Activated CD4-positive, alpha-beta T cell treated with anti-CD3 and anti-CD28 coated beads, Interleukin-2, amount 10 ng/mL, durations not matched to agents 7 days and 5 days (primary cell): ENCODE data around the gene SLC25A13. TPM values are rescaled to one million over a fixed set of nuclear protein-coding genes. Genes with fewer than 3 reads are reported as not detected.
"Not testable (repeated sequence)": the region's sequence is repeated elsewhere in the genome, so short reads cannot be mapped to it uniquely, and the experiment has no call there.

Experiments
- CTCF ChIA-PET: fragments of 350-600 bp; sonication (Branson Sonifier 250); formaldehyde crosslinking; loops from one replicate; lab custom pipeline; 2021; ENCODE audit warnings: antibody characterized with exemption; lab: Charles Lee
- POLR2A ChIA-PET: fragments of 350-600 bp; sonication (Branson Sonifier 250); formaldehyde crosslinking; loops from one replicate; lab custom pipeline; 2021; ENCODE audit warnings: antibody characterized with exemption; lab: Charles Lee
- DNase-seq: peaks from one replicate; pipeline ENCODE4 v3.0.0-alpha.2; 2020
- H3K27ac Mint-ChIP-seq: one replicate; pipeline ENCODE4 v1.8.0; 2021; ENCODE audit warnings: mild to moderate bottlenecking, moderate library complexity, mixed read lengths
- H3K27me3 Mint-ChIP-seq: one replicate; pipeline ENCODE4 v1.8.0; 2021; ENCODE audit warnings: mixed read lengths
- H3K36me3 Mint-ChIP-seq: one replicate; pipeline ENCODE4 v1.8.0; 2021; ENCODE audit warnings: low read depth, mixed read lengths
- H3K4me1 Mint-ChIP-seq: one replicate; pipeline ENCODE4 v1.8.0; 2021; ENCODE audit warnings: mixed read lengths
- H3K4me3 Mint-ChIP-seq: one replicate; pipeline ENCODE4 v1.8.0; 2021; ENCODE audit warnings: mild to moderate bottlenecking, moderate library complexity, mixed read lengths
- H3K9me3 Mint-ChIP-seq: one replicate; pipeline ENCODE4 v1.8.0; 2021; ENCODE audit warnings: mixed read lengths
- total RNA-seq, 2 experiments: library from RNA; stranded (reverse); gene quantifications; one replicate each; pipeline ENCODE4 v1.2.3, GENCODE V29; 2021

The SLC25A13 gene
- total RNA-seq, 2 experiments from 2014 or later = 7.4 to 8.8 TPM

GRCh38 chr7:96304573-96304972 is 17.3 kb downstream of the SLC25A13 start:
- Mint-ChIP-seq H3K36me3 (peaks cover 4% of the 10 kb centered on the region), H3K4me3 (no peak overlapping the region), H3K27ac (no peak overlapping the region), H3K4me1 (peaks cover 21% of the 10 kb centered on the region), H3K27me3 (no peaks in the 10 kb centered on the region), H3K9me3 (peaks cover 2% of the 10 kb centered on the region)
- no peak for DNase-seq
- ChIA-PET POLR2A (no interaction called here), CTCF (interaction anchor here (0.6 to 2.5 kb wide), 3 partner anchors 8 to 190 kb away, joined by 3 to 7 read pairs (median 3); no protein-coding TSS in a partner anchor)

GRCh38 chr7:96303686-96304443 is 18.0 kb downstream of the SLC25A13 start:
- Mint-ChIP-seq H3K27ac (no peak overlapping the region), H3K27me3 (no peaks in the 10 kb centered on the region), H3K9me3 (peaks cover 2% of the 10 kb centered on the region), H3K36me3 (peaks cover 4% of the 10 kb centered on the region), H3K4me1 (peaks cover 20% of the 10 kb centered on the region), H3K4me3 (no peak overlapping the region)
- DNase-seq = no peak
- ChIA-PET CTCF (interaction anchor here (2.5 kb wide), 1 partner anchor 9 kb away, joined by 7 read pairs; no protein-coding TSS in a partner anchor), POLR2A (no interaction called here)

GRCh38 chr7:96303105-96303685 is 18.7 kb downstream of the SLC25A13 start:
- peaks cover 2% of the 10 kb centered on the region for H3K9me3 Mint-ChIP-seq
- H3K4me3 Mint-ChIP-seq = no peak overlapping the region
- H3K4me1 Mint-ChIP-seq = peaks cover 18% of the 10 kb centered on the region
- ChIA-PET CTCF (interaction anchor here (2.5 kb wide), 1 partner anchor 9 kb away, joined by 7 read pairs; no protein-coding TSS in a partner anchor), POLR2A (no interaction called here)
- no peak overlapping the region for H3K27ac Mint-ChIP-seq
- peaks cover 2% of the 10 kb centered on the region for H3K36me3 Mint-ChIP-seq
- no peaks in the 10 kb centered on the region for H3K27me3 Mint-ChIP-seq
- DNase-seq = no peak

- peaks cover 2% of the 10 kb centered on the region for H3K9me3 Mint-ChIP-seq
- H3K36me3 Mint-ChIP-seq = no peaks in the 10 kb centered on the region
- H3K4me3 Mint-ChIP-seq = no peak overlapping the region
- DNase-seq = no peak
- ChIA-PET POLR2A (no interaction called here), CTCF (no interaction called here)
- H3K27me3 Mint-ChIP-seq = no peaks in the 10 kb centered on the region
- peaks cover 15% of the 10 kb centered on the region for H3K4me1 Mint-ChIP-seq
- no peak overlapping the region for H3K27ac Mint-ChIP-seq
Observed at GRCh38 chr7:96300986-96301385, 20.9 kb downstream of the SLC25A13 start.

- CTCF ChIA-PET = no interaction called here
- no peak overlapping the region for H3K4me3 Mint-ChIP-seq
Observed at GRCh38 chr7:96300502-96300901, 21.4 kb downstream of the SLC25A13 start.

GRCh38 chr7:96299496-96299895 is 22.4 kb downstream of the SLC25A13 start:
- peaks cover 9% of the 10 kb centered on the region for H3K36me3 Mint-ChIP-seq
- H3K9me3 Mint-ChIP-seq = peaks cover 2% of the 10 kb centered on the region
- ChIA-PET POLR2A (no interaction called here), CTCF (no interaction called here)
- H3K27ac Mint-ChIP-seq = no peak overlapping the region
- DNase-seq = no peak
- H3K27me3 Mint-ChIP-seq = no peaks in the 10 kb centered on the region
- H3K4me3 Mint-ChIP-seq = no peak overlapping the region
- H3K4me1 Mint-ChIP-seq = peaks cover 15% of the 10 kb centered on the region

More at GRCh38 chr7:96300502-96300901, 21.4 kb downstream of the SLC25A13 start:
- H3K4me1 Mint-ChIP-seq = peaks cover 15% of the 10 kb centered on the region
- H3K27me3 Mint-ChIP-seq = no peaks in the 10 kb centered on the region
- H3K27ac Mint-ChIP-seq = no peak overlapping the region
- peaks cover 2% of the 10 kb centered on the region for H3K9me3 Mint-ChIP-seq
- DNase-seq = no peak
- peaks cover under 1% of the 10 kb centered on the region for H3K36me3 Mint-ChIP-seq
- POLR2A ChIA-PET = no interaction called here

GRCh38 chr7:96297876-96298275 is 24.0 kb downstream of the SLC25A13 start:
- Mint-ChIP-seq H3K9me3 (peaks cover 2% of the 10 kb centered on the region), H3K27ac (no peak overlapping the region), H3K4me3 (no peak overlapping the region), H3K4me1 (peaks cover 2% of the 10 kb centered on the region), H3K27me3 (no peaks in the 10 kb centered on the region), H3K36me3 (peaks cover 15% of the 10 kb centered on the region)
- ChIA-PET CTCF (interaction anchor here (0.7 to 1.0 kb wide), 3 partner anchors 13 to 766 kb away, joined by 3 to 4 read pairs (median 3); no protein-coding TSS in a partner anchor), POLR2A (no interaction called here)
- no peak for DNase-seq

GRCh38 chr7:96297446-96297845 is 24.5 kb downstream of the SLC25A13 start:
- H3K27ac Mint-ChIP-seq, H3K4me1 Mint-ChIP-seq, H3K9me3 Mint-ChIP-seq, H3K27me3 Mint-ChIP-seq, POLR2A ChIA-PET, DNase-seq, H3K4me3 Mint-ChIP-seq: not testable (repeated sequence)
- H3K36me3 Mint-ChIP-seq = peaks cover 17% of the 10 kb centered on the region
- CTCF ChIA-PET = interaction anchor here (0.7 kb wide), 1 partner anchor 65 kb away, joined by 3 read pairs; no protein-coding TSS in a partner anchor

- H3K27me3 Mint-ChIP-seq, H3K4me3 Mint-ChIP-seq, DNase-seq, H3K9me3 Mint-ChIP-seq, H3K27ac Mint-ChIP-seq, CTCF ChIA-PET, POLR2A ChIA-PET, H3K4me1 Mint-ChIP-seq: not testable (repeated sequence)
- H3K36me3 Mint-ChIP-seq = peaks cover 31% of the 10 kb centered on the region
Observed at GRCh38 chr7:96293911-96294310, 28.0 kb downstream of the SLC25A13 start.

- H3K27ac Mint-ChIP-seq = peak overlapping the region; percentile 54
- DNase-seq = no peak
- CTCF ChIA-PET = no interaction called here
- no peak overlapping the region for H3K4me3 Mint-ChIP-seq
- POLR2A ChIA-PET = no interaction called here
- H3K4me1 Mint-ChIP-seq = peaks cover 43% of the 10 kb centered on the region
- peaks cover 53% of the 10 kb centered on the region for H3K36me3 Mint-ChIP-seq
- H3K9me3 Mint-ChIP-seq = peaks cover 21% of the 10 kb centered on the region
- H3K27me3 Mint-ChIP-seq = no peaks in the 10 kb centered on the region
Observed at GRCh38 chr7:96287559-96287958, 34.3 kb downstream of the SLC25A13 start.

GRCh38 chr7:96287132-96287531 is 34.8 kb downstream of the SLC25A13 start:
- Mint-ChIP-seq H3K36me3 (peaks cover 51% of the 10 kb centered on the region), H3K4me3 (no peak overlapping the region), H3K9me3 (peaks cover 21% of the 10 kb centered on the region), H3K27ac (peak overlapping the region; percentile 97), H3K4me1 (peaks cover 43% of the 10 kb centered on the region), H3K27me3 (no peaks in the 10 kb centered on the region)
- POLR2A ChIA-PET = no interaction called here
- no peak for DNase-seq
- CTCF ChIA-PET = interaction anchor here (0.9 kb wide), 1 partner anchor 59 kb away, joined by 3 read pairs; no protein-coding TSS in a partner anchor

GRCh38 chr7:96285579-96285978 is 36.3 kb downstream of the SLC25A13 start:
- peaks cover 51% of the 10 kb centered on the region for H3K36me3 Mint-ChIP-seq
- peaks cover 23% of the 10 kb centered on the region for H3K9me3 Mint-ChIP-seq
- POLR2A ChIA-PET = interaction anchor here (0.6 kb wide), 1 partner anchor 193 kb away, joined by 3 read pairs; no protein-coding TSS in a partner anchor
- CTCF ChIA-PET = interaction anchor here (1.3 kb wide), 1 partner anchor 22 kb away, joined by 12 read pairs; no protein-coding TSS in a partner anchor
- no peaks in the 10 kb centered on the region for H3K27me3 Mint-ChIP-seq
- H3K27ac Mint-ChIP-seq = peak overlapping the region; percentile 97
- peak overlapping the region; percentile 4 for H3K4me3 Mint-ChIP-seq
- DNase-seq = peak; percentile 80
- peaks cover 43% of the 10 kb centered on the region for H3K4me1 Mint-ChIP-seq

GRCh38 chr7:96284835-96285234 is 37.1 kb downstream of the SLC25A13 start:
- CTCF ChIA-PET = interaction anchor here (1.0 kb wide), 1 partner anchor 13 kb away, joined by 3 read pairs; no protein-coding TSS in a partner anchor
- Mint-ChIP-seq H3K27ac (peak overlapping the region; percentile 97), H3K4me3 (peak overlapping the region; percentile 4)

More at GRCh38 chr7:96284835-96285234, 37.1 kb downstream of the SLC25A13 start:
- no peak for DNase-seq
- H3K36me3 Mint-ChIP-seq = peaks cover 47% of the 10 kb centered on the region
- H3K9me3 Mint-ChIP-seq = peaks cover 24% of the 10 kb centered on the region
- POLR2A ChIA-PET = interaction anchor here (0.6 kb wide), 1 partner anchor 194 kb away, joined by 3 read pairs; no protein-coding TSS in a partner anchor
- peaks cover 43% of the 10 kb centered on the region for H3K4me1 Mint-ChIP-seq
- no peaks in the 10 kb centered on the region for H3K27me3 Mint-ChIP-seq
